IMR-90 (cell line): ENCODE results near the gene XPNPEP2. TPM values are rescaled to one million over a fixed set of nuclear protein-coding genes. Genes with fewer than 3 reads are reported as not detected.

Experiments used
- ATAC-seq: fragments of 200-7000 bp; cut with Tn5 transposase; 2 replicates; pipeline ENCODE4 v1.9.1; 2020; ENCODE audit warnings: low read depth, mild to moderate bottlenecking, moderate library complexity
- BruUV-seq: library from RNA; stranded (reverse); fragments of 400-500 nt; replicated peaks from 2 replicates; lab custom pipeline; 2021; lab: Mats Ljungman, UMichigan
- CTCF ChIA-PET: fragments of 300-600 bp; formaldehyde crosslinking; extraction: SDS; loops from one replicate; lab custom pipeline; 2021; ENCODE audit warnings: antibody characterized with exemption; lab: Yijun Ruan, JAX
- POLR2A ChIA-PET: fragments of 300-600 bp; sonication (Branson Sonifier 250); formaldehyde crosslinking; loops from one replicate; lab custom pipeline; 2022; ENCODE audit warnings: antibody characterized with exemption; ENCODE audit not compliant: unreplicated experiment; lab: Charles Lee
- DNase-seq: peaks from one replicate; pipeline ENCODE4 v3.0.0; 2013
- H2AFZ ChIP-seq: replicated peaks from 2 replicates; pipeline ENCODE3; 2013; ENCODE audit warnings: low read length, mild to moderate bottlenecking; ENCODE audit not compliant: poor library complexity
- H2AK5ac ChIP-seq: 2 replicates; pipeline ENCODE4 v1.6.1; 2013; ENCODE audit warnings: low read depth, low read length, inconsistent platforms
- H2AK9ac ChIP-seq: replicated peaks from 2 replicates; pipeline ENCODE3; 2013; ENCODE audit warnings: mild to moderate bottlenecking, low read depth, low read length, moderate library complexity; ENCODE audit not compliant: poor library complexity
- H2BK120ac ChIP-seq: 2 replicates; pipeline ENCODE4 v1.6.1; 2013; ENCODE audit warnings: low read depth, low read length, inconsistent platforms
- H2BK15ac ChIP-seq: 3 replicates; pipeline ENCODE4 v1.6.1; 2013; ENCODE audit warnings: low read depth, low read length, inconsistent platforms
- H2BK20ac ChIP-seq: 2 replicates; pipeline ENCODE4 v1.6.1; 2013; ENCODE audit warnings: low read depth, mild to moderate bottlenecking, inconsistent platforms, low read length, moderate library complexity
- H2BK5ac ChIP-seq: 2 replicates; pipeline ENCODE4 v1.6.1; 2013; ENCODE audit warnings: mild to moderate bottlenecking, low read depth, low read length, inconsistent platforms; ENCODE audit not compliant: poor library complexity, severe bottlenecking
- H3K14ac ChIP-seq: replicated peaks from 2 replicates; pipeline ENCODE4 v1.6.1; 2013; ENCODE audit warnings: low read depth, low read length, inconsistent platforms
- H3K18ac ChIP-seq: 2 replicates; pipeline ENCODE4 v1.6.1; 2013; ENCODE audit warnings: low read depth, low read length, control low read depth
- H3K23ac ChIP-seq: 2 replicates; pipeline ENCODE4 v1.6.1; 2013; ENCODE audit warnings: low read depth, low read length, inconsistent platforms
- H3K27ac ChIP-seq: 2 replicates; pipeline ENCODE4 v1.5.1; 2013; ENCODE audit warnings: mild to moderate bottlenecking, control low read depth, low read length; ENCODE audit not compliant: insufficient read depth
- H3K27me3 ChIP-seq: 2 replicates; pipeline ENCODE4 v1.6.1; 2013; ENCODE audit warnings: low read length; ENCODE audit not compliant: control insufficient read depth, insufficient read depth
- H3K36me3 ChIP-seq: 2 replicates; pipeline ENCODE4 v1.6.1; 2013; ENCODE audit warnings: low read length, mixed read lengths; ENCODE audit not compliant: control insufficient read depth, insufficient read depth
- H3K4ac ChIP-seq: 2 replicates; pipeline ENCODE4 v1.6.1; 2013; ENCODE audit warnings: low read depth, low read length, inconsistent platforms
- H3K4me1 ChIP-seq: 2 replicates; pipeline ENCODE4 v1.6.1; 2013; ENCODE audit warnings: low read length, mixed read lengths; ENCODE audit not compliant: control insufficient read depth, insufficient read depth
- H3K4me2 ChIP-seq: 2 replicates; pipeline ENCODE4 v1.6.1; 2013; ENCODE audit warnings: low read depth, mild to moderate bottlenecking, control low read depth, low read length, moderate library complexity
- H3K4me3 ChIP-seq: 2 replicates; pipeline ENCODE4 v1.5.1; 2013; ENCODE audit warnings: low read depth, mild to moderate bottlenecking, control low read depth, low read length, moderate library complexity; ENCODE audit not compliant: insufficient read depth
- H3K56ac ChIP-seq: 2 replicates; pipeline ENCODE4 v1.6.1; 2013; ENCODE audit warnings: low read length, inconsistent platforms; ENCODE audit not compliant: insufficient read depth; ENCODE audit errors: extremely low read depth
- H3K79me1 ChIP-seq, 2 experiments: 2 replicates each; pipeline ENCODE4 v1.6.1; 2013; ENCODE audit warnings: low read length in 2 of 2, inconsistent platforms in 1 of 2, low read depth in 1 of 2
- H3K9ac ChIP-seq: 2 replicates; pipeline ENCODE4 v1.6.1; 2013; ENCODE audit warnings: low read depth, low read length, control low read depth
- H3K9me1 ChIP-seq: 2 replicates; pipeline ENCODE4 v1.6.1; 2013; ENCODE audit warnings: low read length, inconsistent platforms; ENCODE audit not compliant: insufficient read depth
- H3K9me3 ChIP-seq: 2 replicates; pipeline ENCODE4 v1.6.1; 2013; ENCODE audit warnings: low read length; ENCODE audit not compliant: control insufficient read depth, insufficient read depth
- H4K20me1 ChIP-seq: 2 replicates; pipeline ENCODE4 v1.6.1; 2013; ENCODE audit warnings: low read length, inconsistent platforms; ENCODE audit not compliant: insufficient read depth
- H4K5ac ChIP-seq: 2 replicates; pipeline ENCODE4 v1.6.1; 2013; ENCODE audit warnings: mild to moderate bottlenecking, low read depth, low read length, control low read depth
- H4K8ac ChIP-seq, 2 experiments: 2 replicates each; pipeline ENCODE4 v1.6.1; 2013; ENCODE audit warnings: low read depth in 2 of 2, low read length in 2 of 2, control low read depth in 1 of 2, inconsistent platforms in 1 of 2
- H4K91ac ChIP-seq: 2 replicates; pipeline ENCODE4 v1.6.1; 2013; ENCODE audit warnings: low read depth, low read length, inconsistent platforms; ENCODE audit not compliant: insufficient read depth
- BHLHE40 ChIP-seq: fragments of 150-350 bp; IDR thresholded peaks from 2 replicates; pipeline ENCODE4 v1.6.1; 2016; ENCODE audit warnings: mild to moderate bottlenecking, low read depth, low read length
- CEBPB ChIP-seq: IDR thresholded peaks from 2 replicates; pipeline ENCODE4 v1.6.1; 2012; ENCODE audit warnings: low read depth, low read length, improper control_type of control experiment
- CHD1 ChIP-seq: IDR thresholded peaks from 2 replicates; pipeline ENCODE4 v1.6.1; 2012; ENCODE audit warnings: low read depth, low read length, improper control_type of control experiment
- FOS ChIP-seq: fragments of 150-350 bp; IDR thresholded peaks from 2 replicates; pipeline ENCODE4 v1.6.1; 2016; ENCODE audit warnings: low read depth, low read length
- MAFK ChIP-seq: IDR thresholded peaks from 2 replicates; pipeline ENCODE4 v1.6.1; 2012; ENCODE audit warnings: low read depth, low read length, improper control_type of control experiment
- MAZ ChIP-seq: IDR thresholded peaks from 2 replicates; pipeline ENCODE4 v1.6.1; 2012; ENCODE audit warnings: low read depth, mild to moderate bottlenecking, low read length, improper control_type of control experiment, moderate library complexity, borderline replicate concordance
- MXI1 ChIP-seq: IDR thresholded peaks from 2 replicates; pipeline ENCODE4 v1.6.1; 2012; ENCODE audit warnings: low read depth, mild to moderate bottlenecking, low read length, moderate library complexity, borderline replicate concordance
- NFE2L2 ChIP-seq: fragments of 150-350 bp; IDR thresholded peaks from 2 replicates; pipeline ENCODE4 v1.6.1; 2016; ENCODE audit warnings: low read depth, mild to moderate bottlenecking, low read length
- POLR2A ChIP-seq: IDR thresholded peaks from 2 replicates; pipeline ENCODE4 v1.6.1; 2012; ENCODE audit warnings: mild to moderate bottlenecking, low read depth, low read length
- RAD21 ChIP-seq: IDR thresholded peaks from 2 replicates; pipeline ENCODE4 v1.6.1; 2012; ENCODE audit warnings: low read length, improper control_type of control experiment
- RCOR1 ChIP-seq: IDR thresholded peaks from 2 replicates; pipeline ENCODE4 v1.6.1; 2012; ENCODE audit warnings: mild to moderate bottlenecking, low read length, improper control_type of control experiment; ENCODE audit not compliant: insufficient replicate concordance
- RFX5 ChIP-seq: IDR thresholded peaks from 2 replicates; pipeline ENCODE4 v1.8.0; 2012; ENCODE audit warnings: low read depth, mild to moderate bottlenecking, low read length, moderate library complexity
- SMC3 ChIP-seq: fragments of 150-350 bp; IDR thresholded peaks from 2 replicates; pipeline ENCODE4 v1.6.1; 2016; ENCODE audit warnings: low read depth, mild to moderate bottlenecking, antibody characterized with exemption, low read length, moderate library complexity
- USF2 ChIP-seq: fragments of 150-350 bp; IDR thresholded peaks from 2 replicates; pipeline ENCODE4 v1.6.1; 2017; ENCODE audit warnings: mild to moderate bottlenecking, antibody characterized with exemption, low read length, low read depth
- WGBS, 2 experiments: methylation state at CpG; one replicate each; pipeline versions ENCODE4 v1.1.5 to v1.1.7; 2013; ENCODE audit warnings: missing lambda C conversion rate in 2 of 2; ENCODE audit not compliant: insufficient read length in 1 of 2; ENCODE audit errors: extremely low coverage in 2 of 2; 5-methylcytosine and 5-hydroxymethylcytosine counted together
- dilution Hi-C: fragments of 300-500 bp; cut with HindIII; formaldehyde crosslinking; loops from one replicate; pipeline ENCODE4 v1.14.3; 2018; ENCODE audit warnings: low sequenced_read_pairs; ENCODE audit not compliant: unreplicated experiment
- in situ Hi-C: fragments of 300-500 bp; cut with MboI; formaldehyde crosslinking; loops from 3 replicates; pipeline ENCODE4 v1.14.3; 2019; ENCODE audit warnings: low sequenced_read_pairs, inconsistent platforms, mixed read lengths
- intact Hi-C: fragments of 100-400 bp; cut with micrococcal nuclease; formaldehyde crosslinking; loops from 2 replicates; pipeline ENCODE4 v1.10.0; 2022
- polyA plus RNA-seq, 3 experiments: library from polyadenylated mRNA; depleted of rRNA; stranded (reverse); fragments of >200 nt; gene quantifications; 2 replicates each; pipeline ENCODE4 v1.2.3, GENCODE V29; 2012; ENCODE audit warnings: low replicate concordance in 1 of 3
- total RNA-seq: library from RNA; depleted of rRNA; stranded (reverse); fragments of >200 nt; gene quantifications from 2 replicates; pipeline ENCODE4 v1.2.3, GENCODE V29; 2012
- TF ChIP-seq, protein P1 (sequence below): fragments of 150-350 bp; IDR thresholded peaks from 2 replicates; pipeline ENCODE4 v1.6.1; 2016; ENCODE audit warnings: low read depth, mild to moderate bottlenecking, low read length, moderate library complexity, borderline replicate concordance
- TF ChIP-seq, protein P2 (sequence below): conservative IDR thresholded peaks from 2 replicates; pipeline ENCODE4 v1.5.1; 2012; ENCODE audit warnings: mild to moderate bottlenecking, low read depth, low read length, improper control_type of control experiment

The XPNPEP2 gene
- total and polyA plus RNA-seq, 2 of the 4 experiments (the other 2 are of a cell fraction), result under 0.01 to 0.07 TPM

- TF ChIP-seq MAFK (no peak), USF2 (no peak), CHD1 (no peak), POLR2A (no peak), MXI1 (no peak), NFE2L2 (no peak), BHLHE40 (no peak), CEBPB (no peak), RFX5 (no peak), FOS (no peak), RCOR1 (no peak), RAD21 (no peak), SMC3 (no peak), MAZ (no peak)
- TF ChIP-seq, protein P1, sequence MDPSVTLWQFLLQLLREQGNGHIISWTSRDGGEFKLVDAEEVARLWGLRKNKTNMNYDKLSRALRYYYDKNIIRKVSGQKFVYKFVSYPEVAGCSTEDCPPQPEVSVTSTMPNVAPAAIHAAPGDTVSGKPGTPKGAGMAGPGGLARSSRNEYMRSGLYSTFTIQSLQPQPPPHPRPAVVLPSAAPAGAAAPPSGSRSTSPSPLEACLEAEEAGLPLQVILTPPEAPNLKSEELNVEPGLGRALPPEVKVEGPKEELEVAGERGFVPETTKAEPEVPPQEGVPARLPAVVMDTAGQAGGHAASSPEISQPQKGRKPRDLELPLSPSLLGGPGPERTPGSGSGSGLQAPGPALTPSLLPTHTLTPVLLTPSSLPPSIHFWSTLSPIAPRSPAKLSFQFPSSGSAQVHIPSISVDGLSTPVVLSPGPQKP, result no peak
- TF ChIP-seq, protein P2, sequence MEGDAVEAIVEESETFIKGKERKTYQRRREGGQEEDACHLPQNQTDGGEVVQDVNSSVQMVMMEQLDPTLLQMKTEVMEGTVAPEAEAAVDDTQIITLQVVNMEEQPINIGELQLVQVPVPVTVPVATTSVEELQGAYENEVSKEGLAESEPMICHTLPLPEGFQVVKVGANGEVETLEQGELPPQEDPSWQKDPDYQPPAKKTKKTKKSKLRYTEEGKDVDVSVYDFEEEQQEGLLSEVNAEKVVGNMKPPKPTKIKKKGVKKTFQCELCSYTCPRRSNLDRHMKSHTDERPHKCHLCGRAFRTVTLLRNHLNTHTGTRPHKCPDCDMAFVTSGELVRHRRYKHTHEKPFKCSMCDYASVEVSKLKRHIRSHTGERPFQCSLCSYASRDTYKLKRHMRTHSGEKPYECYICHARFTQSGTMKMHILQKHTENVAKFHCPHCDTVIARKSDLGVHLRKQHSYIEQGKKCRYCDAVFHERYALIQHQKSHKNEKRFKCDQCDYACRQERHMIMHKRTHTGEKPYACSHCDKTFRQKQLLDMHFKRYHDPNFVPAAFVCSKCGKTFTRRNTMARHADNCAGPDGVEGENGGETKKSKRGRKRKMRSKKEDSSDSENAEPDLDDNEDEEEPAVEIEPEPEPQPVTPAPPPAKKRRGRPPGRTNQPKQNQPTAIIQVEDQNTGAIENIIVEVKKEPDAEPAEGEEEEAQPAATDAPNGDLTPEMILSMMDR, result no peak
- peaks cover 4% of the 10 kb centered on the region; the same call in 1 of the 2 replicates for H3K9me1 ChIP-seq
- H2BK15ac ChIP-seq, result no peak overlapping the region
- no peak overlapping the region for H4K5ac ChIP-seq
- H4K91ac ChIP-seq, result no peak overlapping the region
- no peak overlapping the region for H3K18ac ChIP-seq
- H3K4me2 ChIP-seq, result no peak overlapping the region
- POLR2A ChIA-PET, result interaction anchor here (0.9 kb wide), 1 partner anchor 10 kb away, joined by 4 read pairs; no protein-coding TSS in a partner anchor
- H2AK9ac ChIP-seq, result no peak overlapping the region
- H3K4me1 ChIP-seq, result no peaks in the 10 kb centered on the region
- no peak overlapping the region for H3K4me3 ChIP-seq
- no peaks in the 10 kb centered on the region for H3K9me3 ChIP-seq
- H3K27ac ChIP-seq, result no peak overlapping the region
- 0% methylated on average over 1 of the region's 8 CpGs; no CpG with 5 or more reads in 1 of the 2 experiments for WGBS, 2 experiments
- H3K56ac ChIP-seq, result no peak overlapping the region
- no peak overlapping the region for H2BK5ac ChIP-seq
- H3K23ac ChIP-seq, result no peak overlapping the region
- H3K36me3 ChIP-seq, result no peaks in the 10 kb centered on the region
- H3K14ac ChIP-seq, result no peak overlapping the region
- DNase-seq, result no peak
- in situ Hi-C loops (no loop called here), dilution Hi-C loops (no loop called here), intact Hi-C loops (no loop called here)
- BruUV-seq, result no TSS peak
- no peak overlapping the region for H2BK20ac ChIP-seq
- no peak overlapping the region for H3K9ac ChIP-seq
- CTCF ChIA-PET, result no interaction called here
- no peaks in the 10 kb centered on the region for H3K79me1 ChIP-seq
- no peaks in the 10 kb centered on the region for H4K20me1 ChIP-seq
- H2AK5ac ChIP-seq, result no peak overlapping the region
- H2AFZ ChIP-seq, result no peak overlapping the region
- no peak overlapping the region for H2BK120ac ChIP-seq
- no peak for ATAC-seq
- no peak overlapping the region for H3K4ac ChIP-seq
- H4K8ac ChIP-seq, result no peak overlapping the region
- peaks cover 20% of the 10 kb centered on the region for H3K27me3 ChIP-seq
Observed at GRCh38 chrX:129695937-129696336, 42.8 kb upstream of the XPNPEP2 start.
